HFFc6 (cell line): ENCODE measurements around the gene RAD9B. TPM values are rescaled to one million over a fixed set of nuclear protein-coding genes. Genes with fewer than 3 reads are reported as not detected.
"Not testable (repeated sequence)": the region's sequence is repeated elsewhere in the genome, so short reads cannot be mapped to it uniquely, and the experiment has no call there.

Experiments used
- DNase-seq: peaks from one replicate; pipeline ENCODE4 v3.0.0-alpha.2; 2018
- H3K27ac Mint-ChIP-seq: 2 replicates; pipeline ENCODE4 v1.8.0; 2020; ENCODE audit warnings: mild to moderate bottlenecking, mixed read lengths
- H3K27me3 Mint-ChIP-seq: 2 replicates; pipeline ENCODE4 v1.8.0; 2021; ENCODE audit warnings: mild to moderate bottlenecking, moderate library complexity, mixed read lengths; ENCODE audit not compliant: insufficient read depth
- H3K36me3 Mint-ChIP-seq: 2 replicates; pipeline ENCODE4 v1.8.0; 2021; ENCODE audit warnings: low read depth, mixed read lengths
- H3K4me1 Mint-ChIP-seq: 2 replicates; pipeline ENCODE4 v1.8.0; 2020; ENCODE audit warnings: low read depth, mixed read lengths
- H3K4me3 Mint-ChIP-seq: 2 replicates; pipeline ENCODE4 v1.8.0; 2020; ENCODE audit warnings: mild to moderate bottlenecking, moderate library complexity, mixed read lengths
- H3K9me3 Mint-ChIP-seq: 2 replicates; pipeline ENCODE4 v1.8.0; 2020; ENCODE audit warnings: mild to moderate bottlenecking, mixed read lengths
- CTCF ChIP-seq: fragments of 200-600 bp; sonication (generic); IDR thresholded peaks from 2 replicates; pipeline ENCODE4 v1.5.0; 2021; ENCODE audit warnings: antibody characterized with exemption, mild to moderate bottlenecking
- long read RNA-seq: library from polyadenylated mRNA; unstranded; transcript quantifications from one replicate; pipeline ENCODE4 v2.0.0, GENCODE V29; 2019
- total RNA-seq, 6 experiments: library from RNA; stranded (reverse); fragmentation: NEBNext Ultra II Directional; extraction: Animal tissue kit (Norgen Biotek cat#: 25700); gene quantifications; 2 replicates in 1 of 6; 3 replicates in 5 of 6; pipeline ENCODE4 v1.2.3, GENCODE V29; 2021

Gene RAD9B
- 1 to 10 TPM in 1 of 6 experiments, under 1 TPM in 5; 0.55 to 1.1 (median 0.77) TPM for total RNA-seq
- long read RNA-seq, partial matches to known transcripts = 0 of 1 reads
- long read RNA-seq, other reads (novel, unspliced or antisense) = 1 of 1 reads

- no peak for TF ChIP-seq CTCF
- Mint-ChIP-seq H3K36me3 (peaks cover 19% of the 10 kb centered on the region), H3K4me3 (peak within 1 kb of the TSS; percentile 100), H3K27ac (peak within 1 kb of the TSS; percentile 99), H3K4me1 (peaks cover 35% of the 10 kb centered on the region), H3K9me3 (peaks cover 7% of the 10 kb centered on the region), H3K27me3 (peaks cover 4% of the 10 kb centered on the region)
- peak; percentile 98 for DNase-seq
These were observed at the start of gene RAD9B, which contains the start of gene VPS29 for GRCh38 chr12:110501752-110502738. TSS of gene RAD9B (plus strand) at chr12:110502331. CDS start at chr12:110502338, 7 bp downstream. TSS of gene VPS29 (minus strand) at chr12:110502111. CDS start at chr12:110502051, 60 bp downstream.

GRCh38 chr12:110453569-110454296 lies 48.4 kb upstream of the RAD9B start:
- Mint-ChIP-seq H3K4me1 (peaks cover 20% of the 10 kb centered on the region), H3K9me3 (no peaks in the 10 kb centered on the region), H3K4me3 (no peak overlapping the region), H3K27me3 (peaks cover 2% of the 10 kb centered on the region; the same call in 1 of the 2 replicates), H3K27ac (no peak overlapping the region), H3K36me3 (peaks cover 14% of the 10 kb centered on the region)
- TF ChIP-seq CTCF = no peak
- DNase-seq = no peak

GRCh38 chr12:110458756-110459155 lies 43.4 kb upstream of the RAD9B start:
- no peaks in the 10 kb centered on the region for H3K9me3 Mint-ChIP-seq
- TF ChIP-seq CTCF = no peak
- no peak overlapping the region for H3K27ac Mint-ChIP-seq
- H3K36me3 Mint-ChIP-seq = peaks cover 4% of the 10 kb centered on the region; the same call in 1 of the 2 replicates
- H3K4me1 Mint-ChIP-seq = no peaks in the 10 kb centered on the region
- DNase-seq = no peak
- H3K27me3 Mint-ChIP-seq = no peaks in the 10 kb centered on the region
- no peak overlapping the region for H3K4me3 Mint-ChIP-seq

GRCh38 chr12:110461189-110461588 lies 40.9 kb upstream of the RAD9B start:
- H3K4me3 Mint-ChIP-seq, H3K27me3 Mint-ChIP-seq, H3K27ac Mint-ChIP-seq, DNase-seq, H3K36me3 Mint-ChIP-seq, H3K4me1 Mint-ChIP-seq, H3K9me3 Mint-ChIP-seq: not testable (repeated sequence)

GRCh38 chr12:110465024-110465423 lies 37.1 kb upstream of the RAD9B start:
- H3K27ac Mint-ChIP-seq = no peak overlapping the region
- TF ChIP-seq CTCF = no peak
- peaks cover 24% of the 10 kb centered on the region for H3K4me1 Mint-ChIP-seq
- no peak for DNase-seq
- H3K36me3 Mint-ChIP-seq = no peaks in the 10 kb centered on the region
- peaks cover 2% of the 10 kb centered on the region for H3K27me3 Mint-ChIP-seq
- H3K9me3 Mint-ChIP-seq = no peaks in the 10 kb centered on the region
- no peak overlapping the region for H3K4me3 Mint-ChIP-seq

GRCh38 chr12:110465765-110466164 lies 36.4 kb upstream of the RAD9B start:
- H3K36me3 Mint-ChIP-seq, H3K9me3 Mint-ChIP-seq, H3K27ac Mint-ChIP-seq, DNase-seq, H3K27me3 Mint-ChIP-seq, H3K4me3 Mint-ChIP-seq: not testable (repeated sequence)
- peaks cover 25% of the 10 kb centered on the region for H3K4me1 Mint-ChIP-seq
